Astrocyte of the spinal cord (primary cell): ENCODE data around the gene BCL2.
"Not testable (repeated sequence)": the region's sequence is repeated elsewhere in the genome, so short reads cannot be mapped to it uniquely, and the experiment has no call there.

Source experiments
- DNase-seq: peaks from one replicate; pipeline ENCODE4 v3.0.0; 2011; ENCODE audit warnings: low read depth, low spot score
- H3K4me3 ChIP-seq: 2 replicates; pipeline ENCODE4 v1.5.1; 2011; ENCODE audit warnings: low read depth, mild to moderate bottlenecking, low read length, moderate library complexity
- CTCF ChIP-seq: IDR thresholded peaks from 2 replicates; pipeline ENCODE4 v1.5.1; 2012; ENCODE audit warnings: low read depth, mild to moderate bottlenecking, low read length, inconsistent platforms
- in situ Hi-C: cut with HindIII; loops from 2 replicates; pipeline ENCODE4 v1.10.0; 2017; ENCODE audit warnings: low sequenced_read_pairs

Gene BCL2

GRCh38 chr18:63206433-63207142 is 113.0 kb downstream of the BCL2 start:
- DNase-seq = no peak
- in situ Hi-C loops = no loop called here
- no peak for TF ChIP-seq CTCF
- no peak overlapping the region for H3K4me3 ChIP-seq

GRCh38 chr18:63205791-63206252 is 113.7 kb downstream of the BCL2 start:
- no peak for DNase-seq
- in situ Hi-C loops = no loop called here
- no peak overlapping the region for H3K4me3 ChIP-seq
- no peak for TF ChIP-seq CTCF

GRCh38 chr18:63203497-63203896 is 116.1 kb downstream of the BCL2 start:
- TF ChIP-seq CTCF = no peak
- in situ Hi-C loops = no loop called here
- DNase-seq = no peak
- H3K4me3 ChIP-seq = no peak overlapping the region

GRCh38 chr18:63202828-63203227 is 116.7 kb downstream of the BCL2 start:
- in situ Hi-C loops = no loop called here
- no peak for TF ChIP-seq CTCF
- no peak overlapping the region for H3K4me3 ChIP-seq
- no peak for DNase-seq

GRCh38 chr18:63201456-63201855 is 118.1 kb downstream of the BCL2 start:
- in situ Hi-C loops, DNase-seq, H3K4me3 ChIP-seq: not testable (repeated sequence)

GRCh38 chr18:63199743-63200241 is 119.8 kb downstream of the BCL2 start:
- no peak overlapping the region for H3K4me3 ChIP-seq
- DNase-seq = no peak
- no peak for TF ChIP-seq CTCF
- in situ Hi-C loops = no loop called here

GRCh38 chr18:63198868-63199742 is 120.5 kb downstream of the BCL2 start:
- no peak overlapping the region for H3K4me3 ChIP-seq
- in situ Hi-C loops = no loop called here
- no peak for TF ChIP-seq CTCF
- DNase-seq = no peak
